Endodermal cell (in vitro differentiated cells): Measurements from ENCODE around the gene C6orf52. TPM values are rescaled to one million over a fixed set of nuclear protein-coding genes. Genes with fewer than 3 reads are reported as not detected.
A peak's percentile ranks its signal among the peaks of the same experiment; 100 is the strongest.

Experiments used
- DNase-seq: peaks from one replicate; pipeline ENCODE4 v3.0.0-alpha.2; 2017
- H3K27ac ChIP-seq: 2 replicates; pipeline ENCODE4 v1.5.1; 2013; ENCODE audit warnings: mild to moderate bottlenecking, low read depth, low read length, moderate library complexity
- H3K27me3 ChIP-seq: 2 replicates; pipeline ENCODE4 v1.6.1; 2013; ENCODE audit warnings: mild to moderate bottlenecking, low read length, moderate library complexity; ENCODE audit not compliant: insufficient read depth, control insufficient read depth, poor library complexity, severe bottlenecking
- H3K36me3 ChIP-seq: 2 replicates; pipeline ENCODE4 v1.7.0; 2013; ENCODE audit warnings: mild to moderate bottlenecking, low read length, moderate library complexity; ENCODE audit not compliant: control insufficient read depth, insufficient read depth
- H3K4me1 ChIP-seq: one replicate; pipeline ENCODE4 v1.7.0; 2013; ENCODE audit warnings: low read length; ENCODE audit not compliant: control insufficient read depth, insufficient read depth
- H3K4me3 ChIP-seq: 2 replicates; pipeline ENCODE4 v1.5.1; 2013; ENCODE audit warnings: mild to moderate bottlenecking, low read length, moderate library complexity
- H3K9ac ChIP-seq: 2 replicates; pipeline ENCODE4 v1.6.1; 2013; ENCODE audit warnings: mild to moderate bottlenecking, low read length, moderate library complexity; ENCODE audit not compliant: poor library complexity, severe bottlenecking; ENCODE audit errors: extremely low read depth
- H3K9me3 ChIP-seq: 2 replicates; pipeline ENCODE4 v1.6.1; 2013; ENCODE audit warnings: mild to moderate bottlenecking, low read length, moderate library complexity; ENCODE audit not compliant: control insufficient read depth
- H3K27ac Mint-ChIP-seq: 2 replicates; pipeline ENCODE4 v1.8.0; 2020; ENCODE audit warnings: mixed read lengths
- H3K27me3 Mint-ChIP-seq: 2 replicates; pipeline ENCODE4 v1.8.0; 2021; ENCODE audit warnings: mild to moderate bottlenecking, mixed read lengths; ENCODE audit not compliant: insufficient read depth
- H3K36me3 Mint-ChIP-seq: 2 replicates; pipeline ENCODE4 v1.8.0; 2020; ENCODE audit warnings: low read depth, mixed read lengths
- H3K4me1 Mint-ChIP-seq: 2 replicates; pipeline ENCODE4 v1.8.0; 2020; ENCODE audit warnings: mixed read lengths
- H3K4me3 Mint-ChIP-seq: 2 replicates; pipeline ENCODE4 v1.8.0; 2020; ENCODE audit warnings: mild to moderate bottlenecking, moderate library complexity, mixed read lengths
- H3K9me3 Mint-ChIP-seq: 2 replicates; pipeline ENCODE4 v1.8.0; 2020; ENCODE audit warnings: mild to moderate bottlenecking, mixed read lengths
- WGBS, 2 experiments: methylation state at CpG; one replicate each; pipeline versions ENCODE4 v1.1.5 to v1.1.7; 2013; ENCODE audit warnings: missing lambda C conversion rate in 2 of 2, mixed read lengths in 1 of 2; ENCODE audit not compliant: insufficient coverage in 1 of 2, insufficient read length in 1 of 2; 5-methylcytosine and 5-hydroxymethylcytosine counted together
- total RNA-seq, 2 donors: library from RNA; stranded (reverse); fragmentation: NEBNext Ultra II Directional in 1 of 2; extraction: Animal tissue kit (Norgen Biotek cat#: 25700) in 1 of 2; gene quantifications; 2 replicates in 1 of 2; 3 replicates in 1 of 2; pipeline ENCODE4 v1.2.1, GENCODE V29; 2021
- TF ChIP-seq, protein P1 (sequence below): fragments of 200-600 bp; sonication (generic); conservative IDR thresholded peaks from 2 replicates; pipeline ENCODE4 v1.5.0; 2021; ENCODE audit warnings: antibody characterized with exemption, mild to moderate bottlenecking

The C6orf52 gene
- total RNA-seq, 2 donors from 2014 or later = 1.7 to 1.9 TPM

DNA sequence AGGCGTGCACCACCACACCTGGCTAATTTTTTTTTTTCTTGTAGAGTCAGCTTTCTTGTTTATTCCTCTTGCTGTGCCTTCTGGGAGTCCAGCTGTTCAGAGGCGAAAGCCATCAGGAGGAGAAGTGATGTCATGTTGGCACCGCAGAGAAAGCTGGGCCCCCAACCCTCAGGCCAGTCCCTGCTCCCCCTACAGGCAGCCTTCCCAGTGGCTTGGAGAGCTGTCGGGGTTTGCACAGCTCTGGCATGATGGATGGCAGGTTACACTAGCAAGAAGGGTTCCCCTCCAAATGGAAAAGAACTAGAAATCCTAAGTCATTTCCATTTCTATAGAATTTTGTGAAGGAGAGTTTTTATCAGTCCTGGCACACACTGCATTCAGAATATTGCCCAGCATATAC, 72.6 kb downstream of the C6orf52 start:
- Mint-ChIP-seq H3K27me3 (no peaks in the 10 kb centered on the region), H3K27ac (no peak overlapping the region), H3K4me3 (no peak overlapping the region), H3K36me3 (peaks cover 55% of the 10 kb centered on the region), H3K4me1 (peaks cover 8% of the 10 kb centered on the region), H3K9me3 (peaks cover 5% of the 10 kb centered on the region)
- Histone ChIP-seq H3K27me3 (no peaks in the 10 kb centered on the region), H3K36me3 (peaks cover 56% of the 10 kb centered on the region), H3K9ac (no peak overlapping the region), H3K27ac (no peak overlapping the region), H3K9me3 (peaks cover 12% of the 10 kb centered on the region), H3K4me3 (no peak overlapping the region), H3K4me1 (no peaks in the 10 kb centered on the region)
- TF ChIP-seq, protein P1, sequence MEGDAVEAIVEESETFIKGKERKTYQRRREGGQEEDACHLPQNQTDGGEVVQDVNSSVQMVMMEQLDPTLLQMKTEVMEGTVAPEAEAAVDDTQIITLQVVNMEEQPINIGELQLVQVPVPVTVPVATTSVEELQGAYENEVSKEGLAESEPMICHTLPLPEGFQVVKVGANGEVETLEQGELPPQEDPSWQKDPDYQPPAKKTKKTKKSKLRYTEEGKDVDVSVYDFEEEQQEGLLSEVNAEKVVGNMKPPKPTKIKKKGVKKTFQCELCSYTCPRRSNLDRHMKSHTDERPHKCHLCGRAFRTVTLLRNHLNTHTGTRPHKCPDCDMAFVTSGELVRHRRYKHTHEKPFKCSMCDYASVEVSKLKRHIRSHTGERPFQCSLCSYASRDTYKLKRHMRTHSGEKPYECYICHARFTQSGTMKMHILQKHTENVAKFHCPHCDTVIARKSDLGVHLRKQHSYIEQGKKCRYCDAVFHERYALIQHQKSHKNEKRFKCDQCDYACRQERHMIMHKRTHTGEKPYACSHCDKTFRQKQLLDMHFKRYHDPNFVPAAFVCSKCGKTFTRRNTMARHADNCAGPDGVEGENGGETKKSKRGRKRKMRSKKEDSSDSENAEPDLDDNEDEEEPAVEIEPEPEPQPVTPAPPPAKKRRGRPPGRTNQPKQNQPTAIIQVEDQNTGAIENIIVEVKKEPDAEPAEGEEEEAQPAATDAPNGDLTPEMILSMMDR = peak; percentile 48
- 96 to 100% methylated on average over 1 to 4 of the region's 4 CpGs for WGBS, 2 experiments
- peak; percentile 68 for DNase-seq

Other genes starting within 250 kb of the C6orf52 start
- gene GCNT2, start 173.3 kb downstream of the C6orf52 start, total RNA-seq = 10 to 100 TPM; 23.3 to 24.9 TPM
- gene PAK1IP1, start 356 bp upstream of the C6orf52 start, total RNA-seq = 10 to 100 TPM; 15.3 to 16.8 TPM
- 100 to 1,000 TPM; 102 to 118 TPM for gene TMEM14C, start 28.5 kb upstream of the C6orf52 start, total RNA-seq
- gene TMEM14B, start 53.2 kb upstream of the C6orf52 start, total RNA-seq = 100 to 1,000 TPM; 165 to 242 TPM
- under 1 TPM; 0.18 to 0.35 TPM for gene MAK, start 143.9 kb upstream of the C6orf52 start, total RNA-seq
- not detected for gene GCM2, start 187.4 kb upstream of the C6orf52 start, total RNA-seq
- gene SYCP2L, start 192.4 kb upstream of the C6orf52 start, total RNA-seq = 10 to 100 TPM in 1 of 2 donors, 1 to 10 TPM in 1; 4.2 to 12.4 TPM